Measurements from ENCODE around the gene ETV7. TPM values are rescaled to one million over a fixed set of nuclear protein-coding genes. Genes with fewer than 3 reads are reported as not detected.

ETV7 gene
- total and polyA plus RNA-seq, 2 of the 13 experiments (the other 11 are each of a cell fraction or from before 2014, with no cell fraction given) = not detected

DNA sequence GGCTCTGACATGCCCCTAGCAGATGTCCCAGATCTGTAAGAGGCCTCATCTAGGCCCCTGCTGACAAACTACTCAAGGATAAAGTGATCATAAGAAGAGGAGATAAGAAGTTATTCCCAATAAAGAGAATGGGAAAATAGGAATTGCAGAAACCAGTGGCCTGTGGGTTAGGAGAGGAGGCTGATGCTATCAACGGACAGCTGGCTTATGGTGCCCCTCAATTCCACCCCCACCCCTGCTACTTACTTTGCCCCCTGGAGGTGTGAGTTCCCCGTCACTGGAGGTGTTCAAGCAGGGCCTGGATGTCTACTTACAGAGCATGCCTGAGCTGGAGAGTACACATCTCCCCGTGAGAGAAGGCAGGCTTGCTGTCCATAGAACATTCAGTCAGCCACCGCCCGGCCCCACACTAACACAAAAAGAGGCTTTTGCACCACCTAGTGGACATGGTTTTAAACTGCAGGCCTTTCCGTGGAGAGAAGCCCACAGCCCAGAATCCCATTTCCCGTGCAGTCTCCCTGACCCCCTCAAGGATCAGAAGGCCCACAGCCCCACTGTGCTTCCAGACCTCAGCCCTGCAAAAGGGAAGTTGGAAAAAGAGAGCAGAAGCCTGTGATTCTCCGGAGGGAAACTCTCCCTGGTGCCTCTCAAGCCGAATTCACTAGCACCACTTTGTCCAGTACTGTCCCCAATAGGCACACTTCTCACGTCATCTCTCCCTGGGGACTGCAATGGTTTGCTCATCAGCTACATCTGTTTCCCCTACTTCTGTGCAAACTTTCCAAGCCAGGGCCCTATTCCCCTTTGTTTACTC, 27.0 kb downstream of the ETV7 start (continued):
- TF ChIP-seq SSRP1 (CRISPR knock-in tag; IDR thresholded peaks at IDR 0.05) (no peak), FIP1L1 (IDR thresholded peaks at IDR 0.05; ENCODE audit: borderline replicate concordance, insufficient read depth, low read depth, low read length) (no peak), HOXA5 (CRISPR knock-in tag; IDR thresholded peaks at IDR 0.05) (peak; percentile 26; the same call in 1 of the 2 replicates), ZNF614 (CRISPR knock-in tag; IDR thresholded peaks at IDR 0.05; ENCODE audit: borderline replicate concordance) (0 out of 2 replicates have a peak, but pooled peaks have one; percentile 45), TBX3 (IDR thresholded peaks at IDR 0.05; ENCODE audit: borderline replicate concordance) (no peak), HMGXB4 (CRISPR knock-in tag; IDR thresholded peaks at IDR 0.05; ENCODE audit: borderline replicate concordance in 1 of 2, low read depth in 1 of 2) (peak; percentile 62 to 65; a peak in 2 of 4 replicates), CHD2 (IDR thresholded peaks at IDR 0.05; ENCODE audit: low read depth, low read length) (no peak), MTF1 (CRISPR knock-in tag; IDR thresholded peaks at IDR 0.05) (no peak), ZMYM3 (CRISPR knock-in tag; IDR thresholded peaks at IDR 0.05) (no peak), U2AF2 (IDR thresholded peaks at IDR 0.05; ENCODE audit: low read depth, low read length) (no peak), DBP (CRISPR knock-in tag; IDR thresholded peaks at IDR 0.05; ENCODE audit: not compliant biosample characterization) (no peak), RORA (CRISPR knock-in tag; IDR thresholded peaks at IDR 0.05) (no peak), REL (CRISPR knock-in tag; conservative IDR thresholded peaks at IDR 0.05) (no peak)
- TF ChIP-seq, protein P1, sequence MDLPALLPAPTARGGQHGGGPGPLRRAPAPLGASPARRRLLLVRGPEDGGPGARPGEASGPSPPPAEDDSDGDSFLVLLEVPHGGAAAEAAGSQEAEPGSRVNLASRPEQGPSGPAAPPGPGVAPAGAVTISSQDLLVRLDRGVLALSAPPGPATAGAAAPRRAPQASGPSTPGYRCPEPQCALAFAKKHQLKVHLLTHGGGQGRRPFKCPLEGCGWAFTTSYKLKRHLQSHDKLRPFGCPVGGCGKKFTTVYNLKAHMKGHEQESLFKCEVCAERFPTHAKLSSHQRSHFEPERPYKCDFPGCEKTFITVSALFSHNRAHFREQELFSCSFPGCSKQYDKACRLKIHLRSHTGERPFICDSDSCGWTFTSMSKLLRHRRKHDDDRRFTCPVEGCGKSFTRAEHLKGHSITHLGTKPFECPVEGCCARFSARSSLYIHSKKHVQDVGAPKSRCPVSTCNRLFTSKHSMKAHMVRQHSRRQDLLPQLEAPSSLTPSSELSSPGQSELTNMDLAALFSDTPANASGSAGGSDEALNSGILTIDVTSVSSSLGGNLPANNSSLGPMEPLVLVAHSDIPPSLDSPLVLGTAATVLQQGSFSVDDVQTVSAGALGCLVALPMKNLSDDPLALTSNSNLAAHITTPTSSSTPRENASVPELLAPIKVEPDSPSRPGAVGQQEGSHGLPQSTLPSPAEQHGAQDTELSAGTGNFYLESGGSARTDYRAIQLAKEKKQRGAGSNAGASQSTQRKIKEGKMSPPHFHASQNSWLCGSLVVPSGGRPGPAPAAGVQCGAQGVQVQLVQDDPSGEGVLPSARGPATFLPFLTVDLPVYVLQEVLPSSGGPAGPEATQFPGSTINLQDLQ (CRISPR knock-in tag; IDR thresholded peaks at IDR 0.05) = no peak
- TF ChIP-seq, protein P2, sequence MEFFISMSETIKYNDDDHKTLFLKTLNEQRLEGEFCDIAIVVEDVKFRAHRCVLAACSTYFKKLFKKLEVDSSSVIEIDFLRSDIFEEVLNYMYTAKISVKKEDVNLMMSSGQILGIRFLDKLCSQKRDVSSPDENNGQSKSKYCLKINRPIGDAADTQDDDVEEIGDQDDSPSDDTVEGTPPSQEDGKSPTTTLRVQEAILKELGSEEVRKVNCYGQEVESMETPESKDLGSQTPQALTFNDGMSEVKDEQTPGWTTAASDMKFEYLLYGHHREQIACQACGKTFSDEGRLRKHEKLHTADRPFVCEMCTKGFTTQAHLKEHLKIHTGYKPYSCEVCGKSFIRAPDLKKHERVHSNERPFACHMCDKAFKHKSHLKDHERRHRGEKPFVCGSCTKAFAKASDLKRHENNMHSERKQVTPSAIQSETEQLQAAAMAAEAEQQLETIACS (CRISPR knock-in tag; IDR thresholded peaks at IDR 0.05) = no peak
- TF ChIP-seq, protein P3, sequence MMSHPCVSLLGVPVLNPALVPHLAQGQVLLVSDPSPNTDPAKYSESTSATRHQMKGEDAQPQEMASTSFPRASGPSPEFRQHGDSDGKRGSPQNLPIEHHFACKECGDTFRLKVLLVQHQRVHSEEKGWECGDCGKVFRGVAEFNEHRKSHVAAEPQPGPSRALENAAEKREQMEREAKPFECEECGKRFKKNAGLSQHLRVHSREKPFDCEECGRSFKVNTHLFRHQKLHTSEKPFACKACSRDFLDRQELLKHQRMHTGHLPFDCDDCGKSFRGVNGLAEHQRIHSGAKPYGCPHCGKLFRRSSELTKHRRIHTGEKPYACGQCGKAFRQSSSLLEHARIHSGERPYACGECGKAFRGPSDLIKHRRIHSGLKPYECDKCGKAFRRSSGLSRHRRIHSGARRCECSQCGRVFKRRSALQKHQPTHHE (CRISPR knock-in tag; IDR thresholded peaks at IDR 0.05; ENCODE audit: borderline replicate concordance) = no peak
- TF ChIP-seq, protein P4, sequence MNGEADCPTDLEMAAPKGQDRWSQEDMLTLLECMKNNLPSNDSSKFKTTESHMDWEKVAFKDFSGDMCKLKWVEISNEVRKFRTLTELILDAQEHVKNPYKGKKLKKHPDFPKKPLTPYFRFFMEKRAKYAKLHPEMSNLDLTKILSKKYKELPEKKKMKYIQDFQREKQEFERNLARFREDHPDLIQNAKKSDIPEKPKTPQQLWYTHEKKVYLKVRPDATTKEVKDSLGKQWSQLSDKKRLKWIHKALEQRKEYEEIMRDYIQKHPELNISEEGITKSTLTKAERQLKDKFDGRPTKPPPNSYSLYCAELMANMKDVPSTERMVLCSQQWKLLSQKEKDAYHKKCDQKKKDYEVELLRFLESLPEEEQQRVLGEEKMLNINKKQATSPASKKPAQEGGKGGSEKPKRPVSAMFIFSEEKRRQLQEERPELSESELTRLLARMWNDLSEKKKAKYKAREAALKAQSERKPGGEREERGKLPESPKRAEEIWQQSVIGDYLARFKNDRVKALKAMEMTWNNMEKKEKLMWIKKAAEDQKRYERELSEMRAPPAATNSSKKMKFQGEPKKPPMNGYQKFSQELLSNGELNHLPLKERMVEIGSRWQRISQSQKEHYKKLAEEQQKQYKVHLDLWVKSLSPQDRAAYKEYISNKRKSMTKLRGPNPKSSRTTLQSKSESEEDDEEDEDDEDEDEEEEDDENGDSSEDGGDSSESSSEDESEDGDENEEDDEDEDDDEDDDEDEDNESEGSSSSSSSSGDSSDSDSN (CRISPR knock-in tag; IDR thresholded peaks at IDR 0.05) = 0 out of 2 replicates have a peak, but pooled peaks have one; percentile 22
